GM21737 (cell line): Measurements from ENCODE around the gene RFTN2.
"Not testable (repeated sequence)": the region's sequence is repeated elsewhere in the genome, so short reads cannot be mapped to it uniquely, and the experiment has no call there.

Experiments used
- ATAC-seq: cut with Tn5 transposase; IDR thresholded peaks from one replicate; pipeline ENCODE4 v1.9.1; 2021; ENCODE audit warnings: mild to moderate bottlenecking, moderate library complexity; ENCODE audit not compliant: unreplicated experiment

The RFTN2 gene

GRCh38 chr2:197555467-197555866, 119.9 kb downstream of the RFTN2 start:
- ATAC-seq = no peak

- ATAC-seq = not testable (repeated sequence)
Observed at GRCh38 chr2:197551260-197551659, 124.1 kb downstream of the RFTN2 start.

- no peak for ATAC-seq
Observed at GRCh38 chr2:197548582-197548981, 126.8 kb downstream of the RFTN2 start.

GRCh38 chr2:197547163-197547900, 128.1 kb downstream of the RFTN2 start:
- no peak for ATAC-seq

- no peak for ATAC-seq
Observed at GRCh38 chr2:197543206-197543605, 132.2 kb downstream of the RFTN2 start.

GRCh38 chr2:197539734-197540133, 135.7 kb downstream of the RFTN2 start:
- ATAC-seq = no peak

GRCh38 chr2:197538412-197538811, 137.0 kb downstream of the RFTN2 start:
- ATAC-seq = no peak
